Measurements from ENCODE around the gene TEX13B.

DNA sequence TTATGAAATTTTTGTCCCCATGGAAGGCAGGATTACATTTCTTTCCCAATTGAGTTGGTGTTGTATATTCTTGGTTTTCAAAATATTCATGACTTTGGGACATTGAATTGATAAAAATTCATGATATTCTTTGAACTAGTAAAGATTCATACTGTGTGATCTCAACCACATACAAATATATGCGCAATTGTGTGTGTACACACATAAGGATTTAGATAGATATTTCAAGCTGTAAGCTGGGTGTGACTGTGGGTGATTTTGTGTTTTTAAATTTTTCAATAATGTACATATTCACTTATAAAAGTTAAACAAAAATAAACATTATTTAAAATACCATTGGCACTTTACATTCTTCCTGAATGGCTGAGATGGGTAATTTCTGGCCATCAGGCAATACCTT is 43.2 kb upstream of the TEX13B start:
- TF ChIP-seq CTCF (IDR thresholded peaks at IDR 0.05) (no peak), POLR2A (IDR thresholded peaks at IDR 0.05) (no peak), POLR2AphosphoS5 (IDR thresholded peaks at IDR 0.05) (no peak)
